22Rv1 (cell line): ENCODE measurements around the gene INKA1.
"Not testable (repeated sequence)": the region's sequence is repeated elsewhere in the genome, so short reads cannot be mapped to it uniquely, and the experiment has no call there.

Source experiments
- H3K27ac ChIP-seq: fragments of 450-650 bp; 2 replicates; pipeline ENCODE4 v1.5.1; 2017
- ZFX ChIP-seq: fragments of 450-650 bp; IDR thresholded peaks from 2 replicates; pipeline ENCODE4 v1.6.1; 2017; ENCODE audit warnings: antibody characterized with exemption, borderline replicate concordance
- TF ChIP-seq, protein P1 (sequence below): fragments of 450-650 bp; IDR thresholded peaks from 2 replicates; pipeline ENCODE4 v1.5.1; 2017; ENCODE audit warnings: mild to moderate bottlenecking

The INKA1 gene

GRCh38 chr3:49769286-49769915, 33.7 kb upstream of the INKA1 start:
- H3K27ac ChIP-seq: no peak overlapping the region
- TF ChIP-seq ZFX: no peak
- TF ChIP-seq, protein P1, sequence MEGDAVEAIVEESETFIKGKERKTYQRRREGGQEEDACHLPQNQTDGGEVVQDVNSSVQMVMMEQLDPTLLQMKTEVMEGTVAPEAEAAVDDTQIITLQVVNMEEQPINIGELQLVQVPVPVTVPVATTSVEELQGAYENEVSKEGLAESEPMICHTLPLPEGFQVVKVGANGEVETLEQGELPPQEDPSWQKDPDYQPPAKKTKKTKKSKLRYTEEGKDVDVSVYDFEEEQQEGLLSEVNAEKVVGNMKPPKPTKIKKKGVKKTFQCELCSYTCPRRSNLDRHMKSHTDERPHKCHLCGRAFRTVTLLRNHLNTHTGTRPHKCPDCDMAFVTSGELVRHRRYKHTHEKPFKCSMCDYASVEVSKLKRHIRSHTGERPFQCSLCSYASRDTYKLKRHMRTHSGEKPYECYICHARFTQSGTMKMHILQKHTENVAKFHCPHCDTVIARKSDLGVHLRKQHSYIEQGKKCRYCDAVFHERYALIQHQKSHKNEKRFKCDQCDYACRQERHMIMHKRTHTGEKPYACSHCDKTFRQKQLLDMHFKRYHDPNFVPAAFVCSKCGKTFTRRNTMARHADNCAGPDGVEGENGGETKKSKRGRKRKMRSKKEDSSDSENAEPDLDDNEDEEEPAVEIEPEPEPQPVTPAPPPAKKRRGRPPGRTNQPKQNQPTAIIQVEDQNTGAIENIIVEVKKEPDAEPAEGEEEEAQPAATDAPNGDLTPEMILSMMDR: no peak

GRCh38 chr3:49769926-49770325, 33.1 kb upstream of the INKA1 start:
- TF ChIP-seq ZFX: no peak
- TF ChIP-seq, protein P1: no peak
- H3K27ac ChIP-seq: no peak overlapping the region

GRCh38 chr3:49771340-49771938, 31.6 kb upstream of the INKA1 start:
- TF ChIP-seq, protein P1: no peak
- no peak for TF ChIP-seq ZFX
- H3K27ac ChIP-seq: no peak overlapping the region

DNA sequence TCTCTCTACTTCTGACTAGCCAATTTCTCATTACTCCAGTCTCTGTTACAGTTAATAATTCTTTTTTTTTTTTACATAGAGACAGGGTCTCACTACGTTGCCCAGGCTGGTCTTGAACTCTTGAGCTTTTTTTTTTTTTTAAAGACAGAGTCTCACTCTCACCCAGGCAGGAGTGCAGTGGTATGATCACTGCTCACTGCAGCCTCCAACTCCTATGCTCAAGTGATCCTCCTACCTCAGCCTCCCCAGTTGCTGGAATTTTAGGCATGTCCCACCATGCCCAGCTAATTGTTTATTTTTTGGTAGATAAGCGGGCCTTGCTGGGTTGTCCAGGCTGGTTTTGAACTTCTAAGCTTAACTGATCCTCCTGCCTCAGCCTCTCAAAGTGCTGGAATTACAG, 30.4 kb upstream of the INKA1 start:
- TF ChIP-seq ZFX: no peak
- TF ChIP-seq, protein P1: no peak
- H3K27ac ChIP-seq: no peak overlapping the region

- no peak overlapping the region for H3K27ac ChIP-seq
- TF ChIP-seq, protein P1: no peak
Measured at GRCh38 chr3:49775538-49775937, 27.5 kb upstream of the INKA1 start.

DNA sequence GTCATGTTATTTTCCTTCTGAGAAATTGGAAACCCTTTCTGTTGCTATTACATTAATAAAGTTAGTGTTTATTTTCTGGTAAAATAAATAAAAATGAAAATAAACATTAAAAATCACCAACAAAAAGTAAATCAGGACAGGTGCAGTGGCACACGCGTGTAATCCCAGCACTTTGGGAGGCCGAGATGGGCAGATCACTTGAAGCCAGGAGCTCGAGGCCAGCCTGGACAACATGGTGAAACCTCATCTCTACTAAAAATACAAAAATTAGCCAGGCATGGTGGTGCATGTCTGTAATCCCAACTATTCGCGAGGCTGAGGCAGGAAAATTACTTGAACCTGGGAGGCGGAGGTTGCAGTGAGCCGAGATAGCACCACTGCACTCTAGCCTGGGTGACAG, 27.0 kb upstream of the INKA1 start:
- H3K27ac ChIP-seq: not testable (repeated sequence)

GRCh38 chr3:49779358-49780079, 23.5 kb upstream of the INKA1 start:
- TF ChIP-seq ZFX: no peak
- TF ChIP-seq, protein P1: no peak
- no peak overlapping the region for H3K27ac ChIP-seq
